NOMO-1 (cell line): ENCODE results near the gene LRRC1.

Source experiments
- DNase-seq, 2 experiments: peaks; one replicate each; lab custom pipeline; 2025; ENCODE audit not compliant: unreplicated experiment in 2 of 2; lab: John Stamatoyannopoulos, UW

LRRC1 gene

GRCh38 chr6:53813801-53814200, 19.0 kb downstream of the LRRC1 start:
- DNase-seq: peak in 1 of 2 experiments; percentile 34

DNA sequence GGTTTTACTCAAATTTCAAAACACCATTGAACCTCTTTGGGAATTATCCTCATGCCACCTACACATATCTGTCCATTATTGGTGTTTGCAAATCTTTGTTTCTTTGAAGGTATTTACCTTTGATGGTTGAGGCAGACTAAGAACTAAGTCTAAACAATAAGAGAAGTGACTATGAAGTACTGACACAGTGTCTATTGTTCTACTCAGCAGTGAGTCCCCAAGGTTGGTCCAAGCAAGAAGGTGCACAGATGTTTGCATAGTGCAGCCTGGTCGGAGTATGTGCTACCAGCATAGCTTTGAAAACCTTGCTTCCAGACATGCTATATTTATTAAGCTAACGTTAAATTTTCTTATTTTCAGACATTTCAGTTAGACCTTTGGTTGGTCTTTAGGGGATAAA, 19.5 kb downstream of the LRRC1 start:
- no peak for DNase-seq

DNA sequence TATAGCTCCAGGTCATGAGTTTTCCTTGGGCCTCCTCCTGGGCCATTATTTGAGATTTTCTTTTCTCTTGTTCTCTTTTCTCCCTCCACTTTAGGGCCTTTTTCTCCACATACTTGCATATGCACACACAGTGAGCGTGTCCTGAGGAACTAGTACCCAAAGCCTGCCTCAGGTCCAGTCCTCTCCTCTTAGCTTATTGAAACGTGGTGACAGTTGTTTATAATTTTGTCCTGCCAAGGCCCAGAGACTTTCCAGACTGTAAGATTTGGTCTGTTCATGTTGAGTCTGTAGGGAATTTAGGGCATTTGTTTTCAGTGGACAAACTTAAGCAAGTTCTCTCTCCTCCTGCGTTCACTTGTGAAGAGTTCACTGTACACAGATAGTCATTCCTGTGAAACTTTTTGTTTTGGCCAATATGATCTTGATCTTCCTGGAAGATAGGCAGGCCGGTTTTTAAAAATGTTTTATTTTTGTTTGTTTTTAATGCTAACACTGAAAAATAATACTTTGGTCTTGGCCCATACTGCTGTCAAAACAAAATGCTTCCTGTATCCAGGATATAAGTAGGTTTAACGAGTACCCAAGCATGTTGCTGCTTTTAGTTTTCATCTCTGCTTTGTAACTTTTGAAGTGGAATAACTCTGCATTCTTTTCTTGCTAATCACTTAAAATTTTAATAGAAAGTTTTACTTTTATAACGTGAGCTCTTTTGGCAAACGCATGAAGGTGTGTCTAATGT, 20.7 kb downstream of the LRRC1 start:
- no peak for DNase-seq

DNA sequence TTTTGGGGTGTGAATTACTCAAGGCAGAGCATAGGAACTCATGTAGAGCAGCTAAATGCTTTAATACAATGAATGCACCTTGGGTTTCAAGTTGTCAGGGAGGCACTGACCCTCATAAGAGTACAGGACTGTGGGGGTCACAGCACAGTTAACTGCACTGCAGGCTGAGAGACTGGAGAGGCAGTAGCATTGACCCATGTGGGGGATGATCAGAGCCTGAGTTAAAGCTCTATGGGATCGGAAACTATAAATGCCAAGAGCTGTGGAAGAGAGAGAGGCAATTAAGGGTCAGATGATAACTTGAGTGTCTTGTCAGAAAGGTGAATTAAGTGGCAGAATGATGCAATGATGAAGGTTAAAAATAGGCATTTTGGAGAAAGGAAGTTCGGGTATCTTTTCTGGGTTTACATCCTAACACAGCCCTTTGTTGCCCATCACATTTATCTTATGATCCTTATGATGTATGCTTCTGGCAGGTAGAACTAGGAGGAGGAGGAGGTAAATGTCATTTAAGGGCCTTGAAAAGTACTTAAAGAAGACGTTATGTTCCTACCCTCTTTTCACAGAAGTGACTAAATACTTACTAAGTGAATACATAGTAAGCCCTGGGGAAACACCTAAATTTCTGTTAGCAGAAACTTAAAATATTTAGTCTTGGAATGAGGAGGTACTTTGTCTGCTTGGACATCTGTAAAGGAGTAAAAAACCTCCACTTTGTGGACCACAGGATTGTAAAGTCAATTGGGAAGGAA, 24.2 kb downstream of the LRRC1 start:
- DNase-seq: no peak

DNA sequence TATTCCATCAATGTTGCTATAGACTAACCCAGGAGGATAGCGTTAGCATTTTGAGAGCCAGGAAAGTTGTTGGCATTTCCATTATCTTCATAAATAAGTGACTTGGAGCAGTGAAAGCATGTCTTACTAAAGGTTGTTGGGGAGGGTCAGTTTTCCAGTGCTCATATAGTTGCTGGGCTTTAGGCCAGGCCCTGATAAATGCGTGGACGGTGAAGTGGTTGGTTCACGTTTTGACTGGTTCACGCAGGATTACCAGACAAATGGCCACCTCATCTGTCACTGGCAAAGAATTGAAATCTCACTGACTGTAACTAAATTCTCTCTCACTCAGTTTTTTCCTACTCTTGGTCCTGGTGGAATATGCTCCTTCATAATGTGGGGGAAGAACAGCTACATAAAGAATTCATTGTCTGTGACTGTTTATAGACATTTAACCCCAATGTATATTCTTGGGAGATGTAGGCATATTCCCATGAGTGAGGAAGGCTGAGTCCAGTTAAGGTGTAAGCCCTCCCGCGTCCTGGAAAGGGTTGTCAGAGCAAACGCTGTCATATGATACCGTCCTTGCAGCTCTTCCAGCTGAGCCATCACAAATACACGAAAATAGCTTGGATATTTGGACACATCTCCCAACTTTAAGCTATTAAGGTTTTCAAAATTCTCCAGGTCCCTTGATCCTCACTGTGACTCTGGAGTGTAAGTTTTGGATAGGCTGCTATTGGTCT, 27.8 kb downstream of the LRRC1 start:
- DNase-seq: no peak

- DNase-seq: no peak
These were observed 29.9 kb downstream of the LRRC1 start for GRCh38 chr6:53824714-53825113.

GRCh38 chr6:53825532-53826321, 30.9 kb downstream of the LRRC1 start:
- DNase-seq: no peak

- DNase-seq: no peak
These were observed 32.7 kb downstream of the LRRC1 start for GRCh38 chr6:53827531-53827930.

GRCh38 chr6:53828215-53828614, 33.4 kb downstream of the LRRC1 start:
- DNase-seq: no peak

- DNase-seq: no peak
These were observed 34.3 kb downstream of the LRRC1 start for GRCh38 chr6:53828966-53829697.

GRCh38 chr6:53829698-53830221, 35.0 kb downstream of the LRRC1 start:
- DNase-seq: no peak

DNA sequence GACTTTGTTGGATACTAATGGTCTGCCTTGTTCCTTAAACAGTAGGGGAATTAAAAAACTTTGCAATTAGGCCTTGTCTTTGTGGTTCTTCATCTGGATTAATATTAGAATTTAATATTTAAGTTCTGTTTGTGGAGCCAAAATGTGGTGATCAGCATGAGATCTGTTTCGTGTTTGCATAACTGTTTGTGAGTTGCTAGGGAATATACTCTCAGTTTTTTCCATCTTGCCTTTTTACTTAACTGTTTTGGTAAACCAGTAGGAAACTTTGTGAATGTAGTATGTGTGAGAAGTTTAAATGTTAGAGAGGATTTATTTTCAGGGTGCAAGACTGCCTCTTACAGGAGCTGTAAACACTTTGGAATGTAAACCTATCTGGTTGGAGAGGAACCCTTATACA, 35.6 kb downstream of the LRRC1 start:
- no peak for DNase-seq

GRCh38 chr6:53831081-53831869, 36.5 kb downstream of the LRRC1 start:
- no peak for DNase-seq

DNA sequence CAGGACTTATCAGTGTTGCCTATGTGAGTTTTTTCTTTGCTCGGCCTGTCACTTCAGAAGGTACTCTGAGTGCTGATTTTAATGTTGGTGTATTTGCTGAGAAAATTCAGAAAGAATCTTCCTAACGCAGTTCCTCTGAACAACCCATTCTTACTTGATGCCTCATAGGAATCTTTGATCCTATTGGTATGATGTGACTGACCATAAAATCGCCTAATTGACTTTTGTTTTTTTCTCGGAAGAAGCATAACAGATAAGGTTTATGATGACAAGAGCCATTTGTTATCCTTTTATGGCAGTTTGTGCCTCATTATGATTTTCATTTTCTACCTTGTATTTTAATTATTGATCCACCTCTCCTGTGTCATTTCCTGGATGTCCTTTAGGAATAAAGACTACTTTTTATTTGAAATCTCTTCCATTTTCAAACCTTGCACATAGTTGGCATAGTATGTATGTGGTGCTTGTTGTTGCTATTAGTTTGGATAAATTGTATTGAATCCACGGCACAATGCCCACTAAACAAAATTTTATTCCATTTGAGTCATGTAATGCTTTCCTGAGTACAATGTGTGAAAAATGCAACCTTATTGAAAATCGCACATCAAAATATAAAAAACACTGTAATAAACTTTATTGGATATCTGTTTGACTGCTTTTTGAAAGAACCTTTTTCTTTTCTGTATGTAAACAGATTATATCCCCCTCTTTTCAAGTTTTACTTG, 37.3 kb downstream of the LRRC1 start:
- no peak for DNase-seq

DNA sequence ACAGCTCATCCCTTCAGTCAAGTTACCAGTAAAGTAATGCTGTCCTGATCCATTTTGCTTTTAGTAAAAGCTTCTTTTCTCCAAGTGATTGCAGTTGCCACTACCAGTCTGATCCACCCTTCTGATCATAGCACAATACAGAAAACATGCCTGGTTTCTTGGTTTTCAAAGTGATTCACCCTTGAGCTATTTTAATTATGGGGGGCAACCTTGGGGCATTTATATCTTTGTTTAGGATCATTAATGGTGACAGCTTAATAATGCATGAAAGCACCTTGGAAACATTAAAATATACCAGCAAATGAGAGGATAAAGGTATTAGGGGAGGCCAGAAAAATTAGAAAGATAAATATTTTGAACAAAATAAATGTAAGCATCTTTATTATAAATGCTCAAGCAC, 38.4 kb downstream of the LRRC1 start:
- DNase-seq: no peak

DNA sequence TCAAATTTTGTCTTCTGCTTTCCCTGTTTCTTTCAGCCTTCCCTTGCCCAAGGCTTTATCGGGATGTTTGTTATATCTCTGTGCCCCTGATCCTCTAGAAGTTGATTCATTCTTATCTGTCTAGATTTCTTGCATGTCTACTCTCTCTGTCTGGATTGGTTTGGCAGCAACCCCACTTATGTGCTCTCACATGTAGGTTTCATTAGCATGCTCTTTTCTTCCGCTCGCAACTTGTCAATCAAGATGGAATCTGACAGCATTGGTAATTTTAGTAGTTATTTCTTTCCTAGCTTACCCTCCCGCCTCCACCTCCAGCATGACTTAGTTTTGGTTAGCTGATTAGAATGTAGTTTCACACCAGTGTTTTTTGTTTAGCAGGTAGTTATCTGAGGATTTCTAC, 39.3 kb downstream of the LRRC1 start:
- no peak for DNase-seq

DNA sequence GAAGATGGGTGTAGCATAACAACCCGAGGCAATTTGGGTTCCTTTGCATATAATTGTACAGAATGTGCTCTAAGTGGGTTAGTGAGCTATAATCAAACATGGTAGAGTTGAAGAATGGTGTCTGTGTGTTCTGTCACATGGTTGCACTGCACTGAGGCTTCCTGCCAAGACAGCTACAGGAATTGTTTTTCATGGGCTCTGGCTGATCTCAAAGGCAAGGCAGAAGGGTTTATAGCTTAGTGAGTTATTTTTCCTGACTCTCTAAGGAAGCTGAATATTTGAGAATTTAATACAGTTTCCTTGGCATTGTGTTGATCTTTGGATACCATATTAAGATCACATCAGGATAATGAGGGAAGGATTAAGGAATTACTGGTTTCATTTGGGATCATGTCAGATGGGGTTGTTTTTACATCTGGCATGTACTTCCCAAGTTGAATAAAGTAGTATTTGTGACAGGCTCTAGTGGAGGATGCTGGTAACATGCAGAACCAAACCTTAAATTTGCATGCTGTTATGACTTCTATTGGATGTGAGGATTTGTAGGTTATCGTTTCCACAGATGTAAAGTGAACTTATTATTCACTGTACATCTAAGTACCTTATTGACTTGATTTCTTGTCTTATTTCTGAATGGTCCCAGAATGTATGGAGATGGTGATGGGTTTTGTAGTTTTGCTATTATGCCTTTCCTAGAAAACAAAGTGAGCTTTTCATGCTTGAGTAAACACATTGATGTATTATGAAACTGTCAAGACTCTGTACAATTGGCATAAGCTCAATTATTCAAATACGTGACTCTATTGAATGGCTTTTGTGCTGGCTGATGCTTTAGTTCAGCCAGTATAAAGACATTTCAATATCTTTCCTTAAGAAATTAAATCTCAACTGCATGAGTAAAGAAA, 43.3 kb downstream of the LRRC1 start:
- no peak for DNase-seq

- DNase-seq: no peak
These were observed 45.2 kb downstream of the LRRC1 start for GRCh38 chr6:53840027-53840426.
